VCaP (cell line): ENCODE data around the gene ELF4.

ENCODE experiments used
- H3K27ac ChIP-seq: fragments of 450-650 bp; 2 replicates; pipeline ENCODE4 v1.5.1; 2017
- TF ChIP-seq, protein P1 (sequence below): fragments of 450-650 bp; conservative IDR thresholded peaks from 2 replicates; pipeline ENCODE4 v1.5.1; 2017; ENCODE audit warnings: mild to moderate bottlenecking, moderate library complexity

Gene ELF4

DNA sequence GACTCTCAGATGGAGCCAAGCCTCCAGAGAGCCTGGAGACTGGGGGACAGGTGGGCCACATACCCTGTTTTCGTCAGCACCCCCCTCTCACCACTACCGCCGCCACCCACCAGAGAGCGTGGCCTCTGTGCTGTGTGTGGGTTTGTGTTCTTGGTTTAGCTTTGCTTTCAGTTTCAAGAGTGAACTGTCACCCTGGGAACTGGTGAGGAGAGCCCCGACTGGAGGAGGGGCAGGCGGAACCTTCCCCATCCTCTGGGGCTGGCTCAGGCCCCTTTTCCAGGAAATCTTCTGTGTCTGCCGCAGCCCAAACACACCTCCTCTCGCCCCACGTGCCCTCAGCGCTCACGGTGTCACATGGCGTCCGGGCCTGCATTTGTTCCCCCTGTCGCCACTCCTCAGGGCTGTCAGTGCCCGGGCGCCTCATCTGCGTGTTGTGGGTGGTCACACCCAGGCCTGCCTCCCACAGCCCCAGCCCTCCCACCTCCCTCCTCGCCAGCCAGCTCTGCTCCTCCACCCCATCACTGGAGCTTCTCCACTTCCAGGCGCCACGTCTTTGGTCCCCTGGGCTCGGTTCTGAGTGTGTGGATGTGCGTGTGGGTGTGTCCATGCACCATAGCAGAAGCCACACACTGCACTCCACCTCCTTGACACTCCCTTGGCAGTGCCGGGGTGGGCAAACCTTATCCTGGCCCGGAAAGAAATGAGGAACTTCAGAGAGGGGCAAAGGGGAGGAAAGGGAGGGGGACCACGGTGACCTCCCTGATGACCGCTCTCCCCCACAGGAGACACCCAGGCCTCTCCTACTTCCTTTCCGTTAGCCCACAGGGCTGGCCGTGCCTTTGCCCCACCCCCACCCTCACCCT is 27.8 kb downstream of the ELF4 start:
- TF ChIP-seq, protein P1, sequence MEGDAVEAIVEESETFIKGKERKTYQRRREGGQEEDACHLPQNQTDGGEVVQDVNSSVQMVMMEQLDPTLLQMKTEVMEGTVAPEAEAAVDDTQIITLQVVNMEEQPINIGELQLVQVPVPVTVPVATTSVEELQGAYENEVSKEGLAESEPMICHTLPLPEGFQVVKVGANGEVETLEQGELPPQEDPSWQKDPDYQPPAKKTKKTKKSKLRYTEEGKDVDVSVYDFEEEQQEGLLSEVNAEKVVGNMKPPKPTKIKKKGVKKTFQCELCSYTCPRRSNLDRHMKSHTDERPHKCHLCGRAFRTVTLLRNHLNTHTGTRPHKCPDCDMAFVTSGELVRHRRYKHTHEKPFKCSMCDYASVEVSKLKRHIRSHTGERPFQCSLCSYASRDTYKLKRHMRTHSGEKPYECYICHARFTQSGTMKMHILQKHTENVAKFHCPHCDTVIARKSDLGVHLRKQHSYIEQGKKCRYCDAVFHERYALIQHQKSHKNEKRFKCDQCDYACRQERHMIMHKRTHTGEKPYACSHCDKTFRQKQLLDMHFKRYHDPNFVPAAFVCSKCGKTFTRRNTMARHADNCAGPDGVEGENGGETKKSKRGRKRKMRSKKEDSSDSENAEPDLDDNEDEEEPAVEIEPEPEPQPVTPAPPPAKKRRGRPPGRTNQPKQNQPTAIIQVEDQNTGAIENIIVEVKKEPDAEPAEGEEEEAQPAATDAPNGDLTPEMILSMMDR: no peak
- H3K27ac ChIP-seq: no peak overlapping the region

DNA sequence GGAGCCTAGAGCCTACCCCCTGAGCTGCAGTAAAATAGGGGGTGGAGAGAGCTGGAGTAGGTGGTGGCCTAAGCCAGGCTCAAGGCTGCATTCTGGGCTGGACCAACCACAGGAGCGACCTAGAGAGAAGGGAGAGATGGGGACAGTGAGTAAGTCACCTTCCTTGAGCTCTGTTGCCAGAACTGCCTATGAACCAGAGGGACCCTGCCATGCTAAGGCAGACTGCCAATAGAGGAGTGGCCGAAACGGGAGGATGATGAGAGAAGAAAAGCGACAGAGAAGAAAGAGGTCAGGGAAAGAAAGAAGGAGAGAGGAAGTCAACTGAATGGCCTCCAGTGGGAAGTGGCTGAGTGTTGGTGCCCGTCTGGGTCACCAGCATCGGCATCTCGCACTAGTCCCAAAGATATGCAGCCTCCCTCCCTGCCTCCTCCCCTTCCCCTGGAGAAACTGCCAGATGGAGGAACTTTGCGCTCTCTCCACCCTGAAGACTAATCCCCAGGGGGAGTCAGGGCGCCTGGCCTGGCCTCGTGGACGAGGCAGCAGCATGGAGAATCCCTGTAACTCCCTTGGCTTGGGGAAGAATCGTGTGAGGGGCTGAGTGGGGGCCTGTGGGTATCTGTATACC is 28.8 kb downstream of the ELF4 start:
- no peak overlapping the region for H3K27ac ChIP-seq
- TF ChIP-seq, protein P1: no peak

DNA sequence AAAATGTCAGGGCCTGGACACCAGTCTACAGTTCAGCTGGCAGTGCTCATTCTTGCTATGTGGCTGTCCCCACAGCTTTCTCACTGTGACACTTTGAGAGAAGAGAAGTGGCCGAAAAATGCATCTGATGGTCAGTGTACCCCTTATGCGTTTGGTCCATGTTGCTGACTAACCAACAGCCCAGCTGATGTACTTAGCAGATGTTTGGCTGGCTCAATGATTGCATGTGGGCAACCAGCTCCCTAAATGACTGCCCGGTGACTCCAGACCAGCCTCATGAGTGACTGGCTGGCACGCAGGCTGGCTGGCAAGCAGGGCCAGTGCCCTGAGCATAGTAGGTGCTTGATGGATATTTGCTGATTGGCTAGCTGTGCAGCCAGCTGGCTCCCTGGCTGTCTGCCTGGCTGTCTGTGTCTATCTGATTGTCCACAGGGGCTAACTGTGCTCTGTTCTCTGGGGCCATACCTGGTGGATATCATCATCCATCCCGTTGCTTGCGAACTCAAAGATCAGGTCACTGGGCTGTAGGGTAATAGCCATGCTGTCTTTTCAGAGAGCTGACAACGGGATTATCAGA is 29.4 kb downstream of the ELF4 start:
- TF ChIP-seq, protein P1: no peak
- no peak overlapping the region for H3K27ac ChIP-seq

DNA sequence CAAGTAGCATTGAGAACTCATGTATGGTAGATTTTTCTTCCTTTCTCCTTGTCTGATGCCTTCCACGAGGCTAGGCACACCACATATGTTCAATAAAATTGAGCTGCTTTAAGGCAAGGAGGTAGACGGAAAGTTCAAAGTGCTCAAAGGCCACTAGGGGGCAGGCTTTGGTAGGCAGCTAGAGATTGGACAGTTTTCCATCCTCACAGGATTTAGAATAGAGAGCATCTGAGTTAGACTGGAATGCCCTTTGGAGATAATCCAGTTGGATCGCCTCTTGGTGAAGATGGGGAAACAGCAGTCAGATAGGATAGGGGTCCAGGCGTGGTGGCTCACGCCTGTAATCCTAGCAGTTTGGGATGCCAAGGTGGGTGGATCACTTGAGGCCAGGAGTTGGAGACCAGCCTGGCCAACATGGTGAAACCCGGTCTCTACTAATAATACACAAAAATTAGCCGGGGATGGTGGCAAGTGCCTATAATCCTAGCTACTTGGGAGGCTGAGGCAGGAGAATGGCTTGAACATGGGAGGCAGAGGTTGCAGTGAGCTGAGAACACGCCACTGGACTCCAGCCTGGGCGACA is 30.4 kb downstream of the ELF4 start:
- TF ChIP-seq, protein P1: peak; percentile 78
- no peak overlapping the region for H3K27ac ChIP-seq

DNA sequence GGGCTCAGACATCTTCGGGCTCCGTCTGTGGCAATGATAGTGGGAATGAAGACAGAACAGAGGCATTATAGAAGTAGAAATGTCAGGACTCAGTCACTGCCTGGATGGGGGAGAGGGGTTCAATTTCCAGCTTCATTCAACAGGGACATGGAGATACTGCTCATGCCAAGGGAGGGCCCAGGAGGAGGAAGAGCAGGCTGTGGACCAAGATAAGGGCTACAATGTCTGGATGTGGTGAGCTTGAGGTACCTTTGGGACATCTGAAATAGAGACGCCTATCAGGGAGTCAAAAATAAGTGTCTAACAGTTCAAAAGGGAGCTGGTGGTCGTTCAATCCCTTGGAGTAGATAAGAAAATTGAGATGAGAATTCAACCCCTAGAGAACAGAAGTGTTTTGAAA is 34.5 kb downstream of the ELF4 start:
- TF ChIP-seq, protein P1: no peak
- no peak overlapping the region for H3K27ac ChIP-seq

DNA sequence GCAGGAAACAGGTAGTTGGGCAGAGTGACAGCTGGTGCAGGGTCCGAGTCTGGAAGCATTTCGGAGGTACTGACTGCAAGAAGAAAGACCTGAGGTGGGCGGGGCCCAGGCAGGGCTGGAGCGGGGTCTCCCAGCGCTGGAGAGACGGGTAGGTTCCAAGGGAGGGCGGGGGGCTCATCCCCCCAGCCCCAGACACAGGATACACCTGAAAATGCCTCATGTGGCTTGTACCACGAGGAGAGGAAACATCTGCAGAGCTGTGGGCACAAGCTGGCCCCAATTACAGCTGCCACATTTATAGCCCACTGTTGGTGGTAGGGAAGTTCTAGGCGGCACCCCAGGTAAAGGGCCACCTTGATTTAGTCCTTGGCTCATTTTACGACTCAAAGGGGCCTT is 38.0 kb downstream of the ELF4 start:
- no peak overlapping the region for H3K27ac ChIP-seq
- TF ChIP-seq, protein P1: no peak
